GM03348 (cell line): ENCODE results near the gene NUMA1.

Experiments
- DNase-seq: peaks from one replicate; pipeline ENCODE4 v3.0.0; 2012; ENCODE audit warnings: low spot score

The NUMA1 gene

DNA sequence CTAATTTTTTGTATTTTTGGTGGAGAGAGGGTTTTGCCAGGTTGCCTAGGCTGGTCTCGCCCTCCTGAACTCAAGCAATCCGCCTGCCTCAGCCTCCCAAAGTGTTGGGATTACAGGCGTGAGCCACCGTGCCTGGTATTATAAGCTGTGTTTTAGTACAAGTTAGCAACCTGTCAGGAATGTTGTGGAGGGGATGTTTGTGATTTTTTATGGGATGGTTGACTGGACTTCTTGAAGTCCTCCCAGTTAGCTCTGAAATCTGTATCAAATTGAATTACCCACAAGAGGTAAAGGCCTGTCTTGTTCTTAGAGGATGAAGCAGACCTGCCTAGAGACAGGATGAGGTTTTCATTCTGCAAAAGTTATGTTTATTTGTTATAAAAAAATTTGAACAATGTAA is 115.7 kb downstream of the NUMA1 start:
- DNase-seq: no peak

DNA sequence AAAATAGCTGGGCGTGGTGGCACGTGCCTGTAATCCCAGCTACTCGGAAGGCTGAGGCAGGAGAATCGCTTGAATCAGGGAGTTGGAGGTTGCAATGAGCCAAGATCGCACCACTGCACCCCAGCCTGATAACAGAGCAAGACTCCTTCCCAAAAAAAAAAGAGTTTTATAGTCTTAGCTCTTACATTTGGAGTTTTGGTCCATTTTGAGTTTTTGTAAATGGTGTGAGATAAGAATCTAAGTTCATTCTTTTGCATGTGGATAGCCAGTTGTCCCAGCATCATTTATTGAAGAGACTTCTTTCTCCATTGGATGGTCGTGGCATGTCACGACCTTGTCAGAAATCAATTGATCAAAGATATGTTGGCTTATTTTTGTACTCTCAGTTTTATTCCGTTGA is 116.9 kb downstream of the NUMA1 start:
- no peak for DNase-seq

DNA sequence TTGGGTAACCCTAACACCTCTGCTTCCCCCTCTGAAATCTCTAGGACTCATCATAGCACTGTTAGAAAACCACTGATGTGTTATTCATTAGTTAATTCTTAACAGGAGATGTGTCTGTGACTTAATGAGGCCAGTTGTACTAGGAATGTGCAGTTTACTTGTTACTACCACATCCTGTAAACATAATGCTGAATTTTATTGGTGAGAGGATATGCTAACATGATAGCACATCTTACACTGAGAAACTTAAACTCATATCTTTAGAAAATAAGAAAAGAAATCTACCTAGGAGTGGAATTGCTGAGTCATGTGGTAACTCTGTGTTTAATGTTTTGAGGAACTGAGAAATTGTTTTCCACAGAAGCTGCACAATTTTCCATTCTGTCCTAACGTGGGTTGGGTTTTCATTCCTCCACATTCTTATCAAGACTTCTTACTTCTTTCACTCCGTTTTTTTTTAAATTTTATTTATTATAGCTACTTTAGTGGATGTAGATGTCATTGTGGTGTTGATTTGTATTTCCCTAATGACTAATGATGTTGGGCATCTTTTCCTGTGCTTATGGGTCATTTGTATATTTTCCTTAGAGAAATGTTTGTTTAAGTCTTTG is 117.8 kb downstream of the NUMA1 start:
- DNase-seq: no peak

DNA sequence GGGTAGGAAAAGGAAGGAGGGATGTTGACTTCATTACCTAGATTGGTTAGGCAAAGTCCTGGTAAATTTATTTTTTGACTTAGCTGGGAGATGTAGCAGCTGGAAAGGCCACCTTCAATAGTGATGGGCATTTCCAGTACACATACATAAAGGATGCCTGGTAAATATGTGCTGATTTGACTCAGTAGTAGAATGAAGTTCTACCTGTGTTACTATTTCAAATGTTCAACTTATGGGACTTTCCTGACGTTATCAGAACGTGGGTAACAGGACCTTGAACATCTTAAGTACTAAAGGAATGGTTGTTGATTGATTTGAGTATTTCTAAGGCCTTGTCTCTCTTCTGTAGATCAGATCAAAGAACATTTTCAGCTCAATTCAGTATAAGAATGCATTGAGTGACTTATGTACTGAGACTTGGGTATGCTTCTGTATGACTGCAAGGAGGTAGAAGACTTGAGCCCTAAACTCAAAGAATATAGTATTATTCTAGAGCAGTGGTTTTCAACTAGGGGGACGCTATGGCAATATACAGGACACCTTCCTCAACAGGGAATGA is 124.4 kb downstream of the NUMA1 start:
- no peak for DNase-seq
